Kidney epithelial cell (primary cell): ENCODE data around the gene FKBP4. TPM values are rescaled to one million over a fixed set of nuclear protein-coding genes. Genes with fewer than 3 reads are reported as not detected.
A peak's percentile ranks its signal among the peaks of the same experiment; 100 is the strongest.

Experiments
- DNase-seq: peaks from one replicate; pipeline ENCODE4 v3.0.0-alpha.2; 2010; ENCODE audit warnings: low read depth
- H3K27me3 ChIP-seq: 2 replicates; pipeline ENCODE4 v1.6.0; 2011; ENCODE audit warnings: low read length; ENCODE audit not compliant: control insufficient read depth, insufficient read depth
- H3K36me3 ChIP-seq: 2 replicates; pipeline ENCODE4 v1.5.1; 2011; ENCODE audit warnings: low read length; ENCODE audit not compliant: control insufficient read depth, insufficient read depth
- H3K4me3 ChIP-seq: 2 replicates; pipeline ENCODE4 v1.5.1; 2011; ENCODE audit warnings: low read depth, mild to moderate bottlenecking, control low read depth, low read length
- total RNA-seq: library from RNA; depleted of rRNA; stranded (reverse); fragments of >200 nt; gene quantifications from 2 replicates; pipeline ENCODE4 v1.2.3, GENCODE V29; 2015
- TF ChIP-seq, protein P1 (sequence below): IDR thresholded peaks from 2 replicates; pipeline ENCODE4 v1.5.1; 2011; ENCODE audit warnings: mild to moderate bottlenecking, moderate library complexity, low read length, control low read depth, inconsistent platforms; ENCODE audit not compliant: insufficient read depth, poor library complexity, severe bottlenecking

The FKBP4 gene
- total RNA-seq, 1 donor from 2014 or later, result 40.0 TPM

DNA sequence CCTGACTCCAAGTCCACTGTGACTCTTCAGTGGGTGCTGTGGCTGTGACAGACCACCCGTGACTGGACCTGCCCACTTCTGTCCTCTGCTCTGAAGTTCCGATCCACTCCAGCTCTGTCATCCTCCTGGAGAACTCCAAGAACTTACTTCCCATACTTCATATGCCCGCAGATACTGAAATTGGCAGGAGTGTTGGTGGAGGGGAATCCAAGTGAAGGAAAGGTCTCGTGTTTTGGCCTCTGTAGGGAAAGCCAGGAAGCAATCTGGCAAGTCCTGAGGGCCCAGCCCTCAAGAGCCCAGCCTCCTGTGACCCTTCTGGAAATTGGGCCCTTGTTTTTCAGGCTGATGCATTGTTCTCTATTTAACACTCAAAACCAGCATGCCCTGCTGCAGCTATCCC lies 22.4 kb upstream of the FKBP4 start:
- TF ChIP-seq, protein P1, sequence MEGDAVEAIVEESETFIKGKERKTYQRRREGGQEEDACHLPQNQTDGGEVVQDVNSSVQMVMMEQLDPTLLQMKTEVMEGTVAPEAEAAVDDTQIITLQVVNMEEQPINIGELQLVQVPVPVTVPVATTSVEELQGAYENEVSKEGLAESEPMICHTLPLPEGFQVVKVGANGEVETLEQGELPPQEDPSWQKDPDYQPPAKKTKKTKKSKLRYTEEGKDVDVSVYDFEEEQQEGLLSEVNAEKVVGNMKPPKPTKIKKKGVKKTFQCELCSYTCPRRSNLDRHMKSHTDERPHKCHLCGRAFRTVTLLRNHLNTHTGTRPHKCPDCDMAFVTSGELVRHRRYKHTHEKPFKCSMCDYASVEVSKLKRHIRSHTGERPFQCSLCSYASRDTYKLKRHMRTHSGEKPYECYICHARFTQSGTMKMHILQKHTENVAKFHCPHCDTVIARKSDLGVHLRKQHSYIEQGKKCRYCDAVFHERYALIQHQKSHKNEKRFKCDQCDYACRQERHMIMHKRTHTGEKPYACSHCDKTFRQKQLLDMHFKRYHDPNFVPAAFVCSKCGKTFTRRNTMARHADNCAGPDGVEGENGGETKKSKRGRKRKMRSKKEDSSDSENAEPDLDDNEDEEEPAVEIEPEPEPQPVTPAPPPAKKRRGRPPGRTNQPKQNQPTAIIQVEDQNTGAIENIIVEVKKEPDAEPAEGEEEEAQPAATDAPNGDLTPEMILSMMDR, result no peak
- H3K27me3 ChIP-seq, result peaks cover 4% of the 10 kb centered on the region
- no peak for DNase-seq
- H3K4me3 ChIP-seq, result no peak overlapping the region
- no peaks in the 10 kb centered on the region for H3K36me3 ChIP-seq

DNA sequence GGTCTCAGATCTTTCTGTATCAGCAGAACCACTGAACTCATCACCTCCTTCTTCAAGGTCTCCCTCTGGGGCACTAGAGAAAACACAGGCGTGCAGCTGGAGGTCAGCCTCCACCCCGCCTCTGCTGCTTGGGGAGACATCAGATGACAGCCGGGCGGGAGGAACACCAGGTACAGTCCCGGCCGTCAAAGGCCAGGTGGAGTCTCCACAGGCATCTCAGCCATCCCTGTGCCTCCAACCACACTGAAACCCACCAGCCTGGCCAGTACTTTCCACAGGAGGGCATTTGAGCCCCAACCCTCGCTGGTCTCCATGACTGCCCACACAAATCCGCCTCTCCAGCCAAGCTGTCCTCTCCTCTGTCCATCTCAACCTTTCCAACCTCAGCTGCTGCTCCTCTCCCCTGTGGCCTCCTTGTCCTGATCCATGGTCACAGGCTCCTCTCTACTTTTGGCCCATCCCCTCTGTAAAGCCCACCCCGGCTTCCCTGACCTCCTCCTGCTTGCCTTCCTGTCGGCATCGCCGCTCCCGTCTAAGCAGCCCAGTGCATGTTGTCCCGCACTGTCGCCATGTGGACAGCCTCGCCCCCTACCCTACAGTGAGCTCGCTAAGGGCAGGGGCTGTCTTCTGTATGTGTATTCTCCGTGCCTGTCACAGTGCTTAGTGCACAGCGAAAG lies 21.4 kb upstream of the FKBP4 start:
- TF ChIP-seq, protein P1, result no peak
- Histone ChIP-seq H3K27me3 (peaks cover 4% of the 10 kb centered on the region), H3K36me3 (no peaks in the 10 kb centered on the region), H3K4me3 (no peak overlapping the region)
- DNase-seq, result no peak

DNA sequence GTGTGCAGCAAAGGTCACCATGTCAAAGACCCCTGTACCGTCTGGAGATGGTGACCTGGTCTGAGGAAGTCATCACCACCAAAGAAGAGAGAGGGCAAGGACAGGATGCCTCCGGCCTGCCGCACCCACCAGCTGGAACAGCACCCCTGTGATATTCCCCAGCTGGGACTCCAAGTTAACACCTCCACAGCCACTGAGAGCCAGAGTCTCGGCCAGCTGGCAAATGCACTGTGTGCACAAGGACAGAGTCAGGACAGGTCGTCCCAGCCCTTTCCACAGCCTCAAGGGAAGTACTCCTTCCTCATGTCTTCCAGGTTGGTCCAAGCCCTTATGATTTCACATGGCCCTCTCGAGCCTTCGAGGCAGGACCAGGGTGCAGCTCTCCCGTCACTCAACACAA lies 19.3 kb upstream of the FKBP4 start:
- Histone ChIP-seq H3K27me3 (peaks cover 4% of the 10 kb centered on the region), H3K4me3 (no peak overlapping the region), H3K36me3 (no peaks in the 10 kb centered on the region)
- DNase-seq, result no peak
- TF ChIP-seq, protein P1, result no peak

DNA sequence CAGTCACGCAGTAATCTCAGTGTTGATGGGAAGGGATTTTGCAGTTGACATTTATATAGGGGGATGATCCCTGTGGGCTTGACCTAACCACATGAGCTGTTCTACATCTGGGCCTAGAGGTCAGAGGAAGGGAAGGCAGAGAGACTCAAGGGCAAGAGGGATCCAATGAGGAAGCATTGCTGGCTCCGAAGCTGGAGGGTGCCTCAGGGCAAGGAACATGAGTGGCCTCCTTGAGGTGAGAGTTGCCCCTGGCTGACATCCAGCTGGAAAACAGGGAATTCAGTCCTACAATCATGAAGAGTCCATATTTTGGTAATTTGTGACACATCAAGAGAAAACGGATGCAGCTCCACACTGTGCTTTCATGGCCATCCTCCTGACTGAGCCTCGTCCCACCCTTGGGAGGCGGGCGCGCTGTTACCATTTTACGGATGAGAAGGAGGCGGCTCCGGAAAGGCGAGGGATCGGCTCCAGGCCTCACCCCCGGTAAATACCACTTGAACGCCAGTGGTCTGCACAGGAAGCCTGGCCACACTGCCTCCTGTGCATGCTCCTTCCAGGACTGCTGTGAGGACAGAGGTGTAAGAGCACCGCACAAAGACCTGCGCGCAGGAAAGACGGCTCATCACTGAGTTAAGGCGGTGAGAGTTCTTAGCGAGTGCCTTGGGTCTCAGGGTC lies 18.5 kb upstream of the FKBP4 start:
- Histone ChIP-seq H3K27me3 (peaks cover 4% of the 10 kb centered on the region), H3K36me3 (no peaks in the 10 kb centered on the region), H3K4me3 (no peak overlapping the region)
- no peak for DNase-seq
- TF ChIP-seq, protein P1, result no peak

DNA sequence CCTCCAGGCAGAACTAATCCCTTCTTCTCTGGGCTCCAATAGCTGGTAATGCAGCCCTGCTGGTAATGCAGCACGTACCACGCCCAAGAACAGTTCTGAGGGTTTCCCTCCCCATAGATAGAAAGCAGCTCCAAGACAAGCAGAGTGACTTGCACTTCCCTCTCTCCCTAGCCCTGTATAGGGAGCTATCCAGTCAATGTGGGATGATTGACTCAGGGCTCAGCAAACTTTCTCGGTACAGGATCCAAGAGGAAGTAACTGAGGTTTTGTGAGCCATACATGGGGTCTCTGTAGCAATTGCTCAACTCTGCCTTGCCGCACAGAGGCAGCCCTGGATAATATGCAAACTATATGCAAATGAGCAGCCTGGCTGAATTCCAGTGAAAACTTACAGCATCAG lies 15.5 kb upstream of the FKBP4 start:
- no peak for DNase-seq
- Histone ChIP-seq H3K27me3 (peaks cover 13% of the 10 kb centered on the region), H3K36me3 (no peaks in the 10 kb centered on the region), H3K4me3 (no peak overlapping the region)
- TF ChIP-seq, protein P1, result no peak

DNA sequence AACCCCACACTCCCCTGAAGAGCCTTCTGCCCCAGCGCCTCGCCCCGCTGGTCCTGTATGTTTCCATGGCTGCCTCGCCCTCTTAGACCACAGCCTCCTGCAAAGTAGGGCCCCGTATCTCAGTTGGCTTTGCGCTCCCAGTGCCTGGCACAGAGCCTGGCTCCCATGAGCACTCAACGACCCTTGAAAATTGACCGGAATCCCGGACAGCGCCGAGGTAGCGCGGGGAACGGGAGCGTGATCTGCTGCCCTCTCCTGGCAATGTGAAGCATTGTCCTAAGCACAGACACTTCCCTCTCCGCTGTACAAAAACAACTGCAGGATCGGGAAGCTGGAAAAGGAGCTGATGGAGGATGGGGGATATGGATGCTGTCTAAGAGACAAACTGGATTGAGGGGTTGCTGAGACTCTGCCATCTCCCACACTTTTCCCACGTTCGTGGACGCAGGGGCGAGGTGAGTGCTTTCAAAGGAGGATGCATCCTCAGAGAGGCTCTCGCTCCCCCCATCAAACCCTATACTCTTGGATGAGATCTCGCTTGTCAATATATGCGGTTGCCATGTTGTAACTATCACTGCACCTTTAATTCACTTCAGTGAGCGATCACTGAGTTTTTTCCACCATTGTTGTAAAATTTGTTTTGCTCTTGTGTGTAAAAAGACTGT lies 10.7 kb upstream of the FKBP4 start:
- TF ChIP-seq, protein P1, result peak; percentile 93
- peaks cover 21% of the 10 kb centered on the region for H3K27me3 ChIP-seq
- H3K36me3 ChIP-seq, result no peaks in the 10 kb centered on the region
- DNase-seq, result no peak
- no peak overlapping the region for H3K4me3 ChIP-seq
